GM06990 (cell line): ENCODE data around the gene QSER1.

Experiments used
- DNase-seq: peaks from one replicate; pipeline ENCODE4 v3.0.0-alpha.2; 2011; ENCODE audit not compliant: insufficient read length; ENCODE audit errors: extremely low read depth
- H3K27me3 ChIP-seq: replicated peaks from 2 replicates; pipeline ENCODE4 v1.6.0; 2011; ENCODE audit warnings: low read length; ENCODE audit not compliant: control insufficient read depth, insufficient read depth
- H3K36me3 ChIP-seq: 2 replicates; pipeline ENCODE4 v1.5.1; 2011; ENCODE audit warnings: low read length; ENCODE audit not compliant: control insufficient read depth, insufficient read depth
- H3K4me3 ChIP-seq: replicated peaks from 2 replicates; pipeline ENCODE4 v1.5.1; 2011; ENCODE audit warnings: low read depth, mild to moderate bottlenecking, control low read depth, low read length
- CTCF ChIP-seq: IDR thresholded peaks from 2 replicates; pipeline ENCODE4 v1.5.1; 2011; ENCODE audit warnings: low read length, control low read depth, mild to moderate bottlenecking, inconsistent platforms; ENCODE audit not compliant: insufficient read depth, poor library complexity, severe bottlenecking

QSER1 gene

GRCh38 chr11:32939046-32939445 is 46.4 kb downstream of the QSER1 start:
- DNase-seq, result no peak
- no peaks in the 10 kb centered on the region; the same call in 1 of the 2 replicates for H3K36me3 ChIP-seq
- no peak overlapping the region for H3K4me3 ChIP-seq
- no peaks in the 10 kb centered on the region for H3K27me3 ChIP-seq
- TF ChIP-seq CTCF, result no peak

- no peak for DNase-seq
- Histone ChIP-seq H3K27me3 (no peaks in the 10 kb centered on the region), H3K36me3 (no peaks in the 10 kb centered on the region; the same call in 1 of the 2 replicates), H3K4me3 (no peak overlapping the region)
- TF ChIP-seq CTCF, result no peak
These were observed 47.3 kb downstream of the QSER1 start for GRCh38 chr11:32939866-32940265.

DNA sequence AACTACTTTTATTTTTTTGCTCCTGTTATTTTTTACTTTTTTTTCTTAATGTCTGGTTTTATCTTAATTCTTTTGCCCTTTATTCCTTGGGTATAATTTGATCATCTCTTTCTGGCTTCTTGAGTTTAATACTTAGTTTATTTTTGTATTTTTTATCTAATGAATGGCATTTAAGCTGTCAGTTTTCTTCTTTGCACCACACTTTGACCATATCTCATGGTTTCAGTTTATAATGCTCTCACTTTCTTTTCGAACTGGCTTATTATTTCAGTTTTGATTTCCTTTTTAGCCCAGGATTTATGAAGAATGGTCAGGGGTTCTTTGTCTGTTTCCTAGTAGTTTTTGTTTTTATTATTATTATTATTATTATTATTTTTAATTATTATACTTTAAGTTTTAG is 48.3 kb downstream of the QSER1 start:
- DNase-seq, result no peak
- TF ChIP-seq CTCF, result no peak
- Histone ChIP-seq H3K4me3 (no peak overlapping the region), H3K36me3 (no peaks in the 10 kb centered on the region; the same call in 1 of the 2 replicates), H3K27me3 (no peaks in the 10 kb centered on the region)

DNA sequence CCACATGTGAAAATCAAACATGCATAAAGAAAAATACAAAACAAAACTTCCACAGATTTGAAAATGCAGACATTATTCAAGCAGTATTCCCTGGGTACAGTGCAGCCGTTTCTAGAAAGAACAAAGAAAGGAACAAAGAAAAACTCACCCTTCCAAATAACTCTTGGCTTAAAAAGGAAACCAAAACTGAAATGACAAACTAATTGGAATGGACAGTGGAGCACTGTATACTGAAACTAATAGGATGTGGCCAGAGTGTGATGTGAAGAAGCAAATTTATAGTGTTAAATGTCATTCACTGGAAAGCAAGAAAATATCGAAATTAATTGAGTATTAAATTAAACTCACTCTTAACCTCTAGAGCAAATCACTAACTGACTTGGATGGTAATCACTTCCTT is 55.4 kb downstream of the QSER1 start:
- Histone ChIP-seq H3K27me3 (no peaks in the 10 kb centered on the region), H3K36me3 (no peaks in the 10 kb centered on the region), H3K4me3 (no peak overlapping the region)
- no peak for TF ChIP-seq CTCF
- no peak for DNase-seq

GRCh38 chr11:32949739-32950138 is 57.1 kb downstream of the QSER1 start:
- TF ChIP-seq CTCF, result no peak
- Histone ChIP-seq H3K27me3 (no peaks in the 10 kb centered on the region), H3K36me3 (no peaks in the 10 kb centered on the region), H3K4me3 (no peak overlapping the region)
- no peak for DNase-seq

DNA sequence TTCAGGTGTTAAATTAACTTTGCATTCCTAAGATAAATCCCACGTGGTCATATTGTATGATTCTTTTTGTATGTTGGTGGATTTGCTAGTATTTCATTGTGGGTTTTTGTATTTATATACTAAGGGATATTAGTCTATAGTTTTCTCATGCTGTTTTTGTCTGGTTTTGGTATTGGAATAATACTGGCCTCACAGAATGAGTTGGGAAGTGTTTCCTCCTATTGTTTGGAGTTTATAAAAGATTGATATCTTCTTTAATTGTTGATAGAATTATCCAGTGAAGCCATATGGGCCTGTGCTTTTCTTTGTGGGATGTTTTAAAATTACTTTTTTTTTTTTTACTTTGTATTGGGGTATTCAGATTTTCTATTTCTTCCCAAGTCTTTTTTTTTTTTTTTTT is 59.8 kb downstream of the QSER1 start:
- no peak for DNase-seq
- no peak overlapping the region for H3K4me3 ChIP-seq
- H3K27me3 ChIP-seq, result no peaks in the 10 kb centered on the region
- no peaks in the 10 kb centered on the region for H3K36me3 ChIP-seq
- TF ChIP-seq CTCF, result no peak
